Glutamatergic neuron (in vitro differentiated cells): Measurements from ENCODE around the gene OR9G1. TPM values are rescaled to one million over a fixed set of nuclear protein-coding genes. Genes with fewer than 3 reads are reported as not detected.

ENCODE experiments used
- DNase-seq: peaks from one replicate; pipeline ENCODE4 v3.0.0; 2022
- H3K27ac Mint-ChIP-seq: one replicate; pipeline ENCODE4 v1.8.0; 2020; ENCODE audit warnings: mild to moderate bottlenecking, mixed read lengths, inconsistent platforms; ENCODE audit not compliant: unreplicated experiment
- H3K27me3 Mint-ChIP-seq: one replicate; pipeline ENCODE4 v1.8.0; 2020; ENCODE audit warnings: mild to moderate bottlenecking, moderate library complexity, mixed read lengths, inconsistent platforms; ENCODE audit not compliant: unreplicated experiment
- H3K36me3 Mint-ChIP-seq: one replicate; pipeline ENCODE4 v1.8.0; 2020; ENCODE audit warnings: mild to moderate bottlenecking, mixed read lengths, inconsistent platforms; ENCODE audit not compliant: unreplicated experiment
- H3K4me1 Mint-ChIP-seq: one replicate; pipeline ENCODE4 v1.8.0; 2020; ENCODE audit warnings: mild to moderate bottlenecking, low read depth, mixed read lengths, inconsistent platforms; ENCODE audit not compliant: unreplicated experiment
- H3K4me3 Mint-ChIP-seq: one replicate; pipeline ENCODE4 v1.8.0; 2020; ENCODE audit warnings: mild to moderate bottlenecking, mixed read lengths, inconsistent platforms; ENCODE audit not compliant: unreplicated experiment
- H3K9me3 Mint-ChIP-seq: one replicate; pipeline ENCODE4 v1.8.0; 2020; ENCODE audit warnings: mild to moderate bottlenecking, moderate library complexity, mixed read lengths, inconsistent platforms; ENCODE audit not compliant: unreplicated experiment
- microRNA-seq: library from miRNA; unstranded; fragments of <30 nt; microRNA quantifications from one replicate; pipeline ENCODE4, GENCODE V29; 2020; ENCODE audit not compliant: unreplicated experiment
- total RNA-seq: library from RNA; stranded (reverse); fragmentation: NEBNext Ultra II Directional; extraction: Animal tissue kit (Norgen Biotek cat#: 25700); gene quantifications from one replicate; pipeline ENCODE4 v1.2.1, GENCODE V29; 2021; ENCODE audit not compliant: unreplicated experiment
- TF ChIP-seq, protein P1 (sequence below): fragments of 200-600 bp; sonication (generic); IDR thresholded peaks from one replicate; pipeline ENCODE4 v1.5.0; 2021; ENCODE audit not compliant: partially characterized antibody, unreplicated experiment

Gene OR9G1
- total RNA-seq, 1 donor from 2014 or later: not detected

DNA sequence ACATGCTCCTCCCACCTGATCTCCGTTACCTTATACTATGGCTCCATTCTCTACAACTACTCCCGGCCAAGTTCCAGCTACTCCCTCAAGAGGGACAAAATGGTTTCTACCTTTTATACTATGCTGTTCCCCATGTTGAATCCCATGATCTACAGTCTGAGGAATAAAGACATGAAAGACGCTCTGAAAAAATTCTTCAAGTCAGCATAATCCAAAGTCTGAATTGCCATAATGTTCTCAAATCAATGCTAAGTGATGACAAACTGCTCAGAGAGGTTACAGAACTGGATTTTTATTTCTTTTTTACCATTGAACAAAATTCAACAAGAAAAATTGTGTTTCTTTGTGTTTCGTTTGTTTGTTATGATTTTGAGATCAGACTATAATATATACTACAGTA lies 42.0 kb downstream of the OR9G1 start:
- H3K27ac Mint-ChIP-seq: no peak overlapping the region
- H3K9me3 Mint-ChIP-seq: no peaks in the 10 kb centered on the region
- no peaks in the 10 kb centered on the region for H3K36me3 Mint-ChIP-seq
- no peak for DNase-seq
- H3K4me3 Mint-ChIP-seq: no peak overlapping the region
- H3K4me1 Mint-ChIP-seq: no peaks in the 10 kb centered on the region
- H3K27me3 Mint-ChIP-seq: no peaks in the 10 kb centered on the region
- TF ChIP-seq, protein P1, sequence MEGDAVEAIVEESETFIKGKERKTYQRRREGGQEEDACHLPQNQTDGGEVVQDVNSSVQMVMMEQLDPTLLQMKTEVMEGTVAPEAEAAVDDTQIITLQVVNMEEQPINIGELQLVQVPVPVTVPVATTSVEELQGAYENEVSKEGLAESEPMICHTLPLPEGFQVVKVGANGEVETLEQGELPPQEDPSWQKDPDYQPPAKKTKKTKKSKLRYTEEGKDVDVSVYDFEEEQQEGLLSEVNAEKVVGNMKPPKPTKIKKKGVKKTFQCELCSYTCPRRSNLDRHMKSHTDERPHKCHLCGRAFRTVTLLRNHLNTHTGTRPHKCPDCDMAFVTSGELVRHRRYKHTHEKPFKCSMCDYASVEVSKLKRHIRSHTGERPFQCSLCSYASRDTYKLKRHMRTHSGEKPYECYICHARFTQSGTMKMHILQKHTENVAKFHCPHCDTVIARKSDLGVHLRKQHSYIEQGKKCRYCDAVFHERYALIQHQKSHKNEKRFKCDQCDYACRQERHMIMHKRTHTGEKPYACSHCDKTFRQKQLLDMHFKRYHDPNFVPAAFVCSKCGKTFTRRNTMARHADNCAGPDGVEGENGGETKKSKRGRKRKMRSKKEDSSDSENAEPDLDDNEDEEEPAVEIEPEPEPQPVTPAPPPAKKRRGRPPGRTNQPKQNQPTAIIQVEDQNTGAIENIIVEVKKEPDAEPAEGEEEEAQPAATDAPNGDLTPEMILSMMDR: no peak

DNA sequence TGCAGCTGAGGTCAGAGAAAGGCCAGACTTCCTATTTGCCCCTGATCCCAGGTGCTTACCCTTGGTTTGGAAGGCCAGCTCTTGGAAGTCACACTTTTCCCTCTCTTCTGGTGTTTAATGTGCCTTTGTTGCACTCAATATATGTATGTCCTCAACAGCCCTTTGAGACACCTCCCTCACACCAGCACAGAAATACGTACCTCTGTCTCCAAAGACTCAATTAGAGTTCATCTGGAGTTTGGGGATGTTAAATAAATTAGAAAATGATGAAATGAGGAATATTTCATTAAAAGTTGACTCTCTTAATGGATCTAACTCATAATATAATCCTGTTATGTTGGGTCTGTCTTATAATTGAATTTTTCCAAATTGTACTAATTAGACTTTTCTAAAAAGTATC lies 49.7 kb downstream of the OR9G1 start, which contains the start of gene OR9G4:
TSS of gene OR9G4 (minus strand) at position 101 of the 400 bp plus-strand sequence. CDS start 4,931 bp downstream, outside the sequence.
- H3K4me1 Mint-ChIP-seq: no peaks in the 10 kb centered on the region
- DNase-seq: no peak

DNA sequence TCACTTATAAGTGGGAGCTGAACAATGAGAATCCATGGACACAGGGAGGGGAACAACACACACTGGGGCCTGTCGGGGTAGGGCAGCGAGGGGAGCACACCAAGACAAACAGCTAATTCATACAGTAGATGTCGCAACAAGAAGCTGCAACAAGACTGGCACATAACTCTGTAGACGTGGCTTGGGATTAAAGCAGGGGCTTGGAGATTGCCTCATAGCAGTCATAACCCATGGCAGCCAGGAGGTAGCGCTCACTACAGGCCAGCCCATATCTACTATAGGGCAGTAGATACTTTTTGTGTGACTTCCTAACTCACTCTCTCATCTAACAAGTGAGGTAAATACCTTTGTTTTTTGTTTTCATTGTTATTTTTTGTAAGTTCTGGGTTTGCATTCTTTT lies 51.3 kb downstream of the OR9G1 start:
- Mint-ChIP-seq H3K36me3 (no peaks in the 10 kb centered on the region), H3K27ac (no peak overlapping the region), H3K9me3 (no peaks in the 10 kb centered on the region), H3K4me1 (no peaks in the 10 kb centered on the region), H3K27me3 (no peaks in the 10 kb centered on the region), H3K4me3 (no peak overlapping the region)
- DNase-seq: no peak
- TF ChIP-seq, protein P1: no peak

More for the DNA sequence above, 49.7 kb downstream of the OR9G1 start, which contains the start of gene OR9G4:
- H3K4me3 Mint-ChIP-seq: no peak within 1 kb of the TSS
- no peaks in the 10 kb centered on the region for H3K36me3 Mint-ChIP-seq
- no peaks in the 10 kb centered on the region for H3K27me3 Mint-ChIP-seq
- TF ChIP-seq, protein P1: no peak
- no peaks in the 10 kb centered on the region for H3K9me3 Mint-ChIP-seq
- no peak within 1 kb of the TSS for H3K27ac Mint-ChIP-seq

DNA sequence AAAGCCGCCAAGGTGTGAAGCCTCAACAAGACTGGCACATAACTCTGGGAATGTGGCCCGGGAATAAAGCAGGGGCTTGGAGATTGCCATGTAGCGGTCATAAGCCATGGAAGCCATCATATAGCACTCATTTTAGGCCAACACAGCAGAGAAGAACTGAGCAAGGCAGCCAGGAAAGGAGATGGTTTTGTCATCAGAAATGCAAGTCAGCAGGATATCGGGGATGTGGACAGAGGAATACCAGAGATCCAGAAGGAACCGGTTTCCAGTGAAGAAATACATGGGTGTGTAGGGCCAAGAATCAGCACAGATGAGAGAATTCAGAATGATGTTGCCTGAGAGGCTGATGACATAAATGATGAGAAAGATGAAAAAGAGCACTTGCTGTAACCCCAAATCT lies 52.6 kb downstream of the OR9G1 start:
- no peaks in the 10 kb centered on the region for H3K9me3 Mint-ChIP-seq
- TF ChIP-seq, protein P1: no peak
- no peaks in the 10 kb centered on the region for H3K27me3 Mint-ChIP-seq
- no peaks in the 10 kb centered on the region for H3K36me3 Mint-ChIP-seq
- no peak overlapping the region for H3K27ac Mint-ChIP-seq
- no peaks in the 10 kb centered on the region for H3K4me1 Mint-ChIP-seq
- H3K4me3 Mint-ChIP-seq: no peak overlapping the region
- no peak for DNase-seq

Small RNA genes within 50 kb of the gene (microRNA-seq; reads per million reads assigned to microRNA genes)
- gene MIR6128: not detected

Other genes with a start within 250 kb of the OR9G1 start
- gene OR5M3, start 225.7 kb upstream of the OR9G1 start, total RNA-seq: not detected
- gene OR5M8, start 207.7 kb upstream of the OR9G1 start, total RNA-seq: not detected
- gene OR5M11, start 155.8 kb upstream of the OR9G1 start, total RNA-seq: not detected
- not detected for gene OR5M10, start 121.4 kb upstream of the OR9G1 start, total RNA-seq
- gene OR5M1, start 84.2 kb upstream of the OR9G1 start, total RNA-seq: not detected
- gene OR5AP2, start 56.7 kb upstream of the OR9G1 start, total RNA-seq: not detected
- gene OR5AR1, start 35.4 kb upstream of the OR9G1 start, total RNA-seq: not detected
- not detected for gene OR9G4, start 49.6 kb downstream of the OR9G1 start, total RNA-seq